Measurements from ENCODE around the gene SERPINB1.

- no peak for TF ChIP-seq ZBTB7A (IDR thresholded peaks at IDR 0.05; ENCODE audit: borderline replicate concordance, control insufficient read depth, low read depth, low read length)
- TF ChIP-seq CTCF (IDR thresholded peaks at IDR 0.05 in 2 of 3, conservative IDR thresholded peaks at IDR 0.05 in 1 of 3; ENCODE audit: insufficient read depth in 2 of 3, low read depth in 1 of 3, low read length in 3 of 3): no peak
These were observed 57.6 kb downstream of the SERPINB1 start for GRCh38 chr6:2784061-2784460.
